Tibial nerve (tissue), 4 donors: Measurements from ENCODE around the gene F5.

Experiments
- EP300 ChIP-seq, 2 donors: sonication (generic); formaldehyde crosslinking; IDR thresholded peaks; one replicate each; pipeline ENCODE4 v1.6.1; 2017; ENCODE audit warnings: antibody characterized with exemption in 2 of 2, mild to moderate bottlenecking in 1 of 2
- POLR2A ChIP-seq, 2 donors: fragments of 450-650 bp; IDR thresholded peaks; one replicate each; pipeline ENCODE4 v1.6.1; 2017; ENCODE audit warnings: antibody characterized with exemption in 2 of 2, mild to moderate bottlenecking in 2 of 2, moderate library complexity in 2 of 2
- TF ChIP-seq, protein P1 (sequence below), 5 experiments: fragments of 200-600 bp in 3 of 5; fragments of 450-650 bp in 2 of 5; sonication (generic) in 3 of 5; IDR thresholded peaks; one replicate each; pipeline ENCODE4 v1.5.1; 2016 to 2019; ENCODE audit warnings: antibody characterized with exemption in 5 of 5, mild to moderate bottlenecking in 3 of 5, moderate library complexity in 2 of 5

DNA sequence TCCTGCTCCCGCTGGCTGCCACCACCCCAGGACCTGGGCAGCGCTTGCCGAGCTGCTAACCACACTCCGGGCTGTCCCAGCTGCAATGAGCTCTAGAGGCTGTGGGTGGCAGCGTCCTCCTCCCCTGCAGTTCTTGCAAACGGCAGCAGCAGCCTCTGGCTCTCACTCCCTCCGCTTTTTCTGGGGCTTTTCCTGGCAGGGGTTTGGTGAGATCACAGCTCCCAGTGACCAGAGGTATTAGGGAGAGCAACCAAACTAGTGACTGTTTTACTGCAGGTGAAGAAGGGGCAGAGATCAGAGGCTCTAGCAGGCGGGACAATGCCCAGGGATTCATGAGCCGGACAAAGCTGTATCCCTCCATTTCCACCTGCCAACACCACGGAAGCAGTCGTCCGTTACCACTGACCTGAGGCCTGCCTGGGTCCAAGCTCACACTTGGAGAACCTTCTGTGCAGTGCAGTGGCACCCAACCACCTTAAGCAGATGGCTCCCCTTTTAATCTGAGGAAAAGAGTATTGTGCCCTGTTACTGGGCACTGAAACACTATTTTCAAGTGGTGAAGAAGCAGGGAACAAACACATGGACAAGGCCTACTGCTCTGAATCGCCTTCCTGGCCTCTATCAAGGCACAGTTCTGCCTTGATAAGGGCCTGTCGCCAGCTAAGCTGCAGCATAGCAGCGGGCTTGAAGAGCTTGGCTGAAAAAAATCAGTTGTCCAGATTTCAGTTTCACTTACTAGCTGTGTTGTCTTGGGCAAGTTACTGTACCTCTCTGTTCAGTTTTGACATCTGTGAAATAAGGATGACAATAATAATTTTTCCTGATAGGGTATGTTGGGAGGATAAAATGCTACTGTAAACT, at the start of gene F5:
- TF ChIP-seq, protein P1, sequence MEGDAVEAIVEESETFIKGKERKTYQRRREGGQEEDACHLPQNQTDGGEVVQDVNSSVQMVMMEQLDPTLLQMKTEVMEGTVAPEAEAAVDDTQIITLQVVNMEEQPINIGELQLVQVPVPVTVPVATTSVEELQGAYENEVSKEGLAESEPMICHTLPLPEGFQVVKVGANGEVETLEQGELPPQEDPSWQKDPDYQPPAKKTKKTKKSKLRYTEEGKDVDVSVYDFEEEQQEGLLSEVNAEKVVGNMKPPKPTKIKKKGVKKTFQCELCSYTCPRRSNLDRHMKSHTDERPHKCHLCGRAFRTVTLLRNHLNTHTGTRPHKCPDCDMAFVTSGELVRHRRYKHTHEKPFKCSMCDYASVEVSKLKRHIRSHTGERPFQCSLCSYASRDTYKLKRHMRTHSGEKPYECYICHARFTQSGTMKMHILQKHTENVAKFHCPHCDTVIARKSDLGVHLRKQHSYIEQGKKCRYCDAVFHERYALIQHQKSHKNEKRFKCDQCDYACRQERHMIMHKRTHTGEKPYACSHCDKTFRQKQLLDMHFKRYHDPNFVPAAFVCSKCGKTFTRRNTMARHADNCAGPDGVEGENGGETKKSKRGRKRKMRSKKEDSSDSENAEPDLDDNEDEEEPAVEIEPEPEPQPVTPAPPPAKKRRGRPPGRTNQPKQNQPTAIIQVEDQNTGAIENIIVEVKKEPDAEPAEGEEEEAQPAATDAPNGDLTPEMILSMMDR (IDR thresholded peaks at IDR 0.05), result peak; percentile 21 to 64 (median 45)
- no peak for TF ChIP-seq POLR2A (IDR thresholded peaks at IDR 0.05)
- no peak for TF ChIP-seq EP300 (IDR thresholded peaks at IDR 0.05)
